A549 (cell line): Measurements from ENCODE around the gene C2CD4C. TPM values are rescaled to one million over a fixed set of nuclear protein-coding genes. Genes with fewer than 3 reads are reported as not detected.

Experiments
- ATAC-seq, 2 experiments: fragments of 200-7000 bp in 1 of 2; fragments of >200 bp in 1 of 2; cut with Nextera tagmentation in 1 of 2; cut with Tn5 transposase in 1 of 2; 3 replicates each; pipeline versions ENCODE4 v1.8.0 to v1.9.1; 2018 to 2020; ENCODE audit warnings: mild to moderate bottlenecking in 1 of 2, moderate library complexity in 1 of 2
- CTCF ChIA-PET: fragments of 300-600 bp; sonication (Branson Sonifier 250); formaldehyde crosslinking; extraction: SDS; loops from one replicate; lab custom pipeline; 2021; ENCODE audit warnings: antibody characterized with exemption, inconsistent platforms; lab: Yijun Ruan, JAX
- POLR2A ChIA-PET: fragments of 350-600 bp; formaldehyde crosslinking; extraction: SDS; loops from one replicate; lab custom pipeline; 2021; ENCODE audit warnings: antibody characterized with exemption, inconsistent platforms; lab: Yijun Ruan, JAX
- DNase-seq, 2 experiments: peaks; one replicate each; pipeline versions ENCODE4 v3.0.0 to v3.0.0-alpha.2; 2011 to 2016; ENCODE audit warnings: low read depth in 1 of 2, low spot score in 1 of 2
- FAIRE-seq: peaks from 2 replicates; lab custom pipeline; 2011; peaks lifted over from hg19 to GRCh38; lab: Jason Lieb, UNC
- H3K27ac ChIP-seq, 2 experiments: fragments of >200 bp; sonication (Bioruptor Twin); formaldehyde crosslinking; 3 replicates each; pipeline ENCODE4 v1.5.1; 2016 to 2017
- H3K4me1 ChIP-seq: fragments of >200 bp; sonication (Bioruptor Twin); formaldehyde crosslinking; 3 replicates; pipeline ENCODE4 v1.6.1; 2016
- H3K4me2 ChIP-seq: fragments of >200 bp; sonication (Bioruptor Twin); formaldehyde crosslinking; 3 replicates; pipeline ENCODE4 v1.6.1; 2016
- H3K4me3 ChIP-seq: fragments of >200 bp; sonication (Bioruptor Twin); formaldehyde crosslinking; 3 replicates; pipeline ENCODE4 v1.5.1; 2016
- H3K9me3 ChIP-seq: fragments of >200 bp; sonication (Bioruptor Twin); formaldehyde crosslinking; 3 replicates; pipeline ENCODE4 v1.6.1; 2016
- BCL3 ChIP-seq: fragments of >200 bp; sonication (Bioruptor Twin); formaldehyde crosslinking; IDR thresholded peaks from 3 replicates; pipeline ENCODE4 v1.6.1; 2016
- CBX8 ChIP-seq: fragments of 200-600 bp; sonication (generic); IDR thresholded peaks from 2 replicates; pipeline ENCODE4 v1.6.1; 2016
- CHD2 ChIP-seq: fragments of 150-350 bp; IDR thresholded peaks from 2 replicates; pipeline ENCODE4 v1.6.1; 2014; ENCODE audit warnings: low read length; ENCODE audit not compliant: partially characterized antibody
- CHD4 ChIP-seq: fragments of 200-600 bp; sonication (generic); IDR thresholded peaks from 2 replicates; pipeline ENCODE4 v1.6.1; 2016; ENCODE audit warnings: antibody characterized with exemption, mild to moderate bottlenecking, borderline replicate concordance
- CTCF ChIP-seq: fragments of >200 bp; sonication (Bioruptor Twin); formaldehyde crosslinking; IDR thresholded peaks from 3 replicates; pipeline ENCODE4 v1.5.1; 2016
- ELK1 ChIP-seq: fragments of 150-350 bp; IDR thresholded peaks from 2 replicates; pipeline ENCODE4 v1.6.1; 2014; ENCODE audit warnings: low read depth, mild to moderate bottlenecking, low read length
- EP300 ChIP-seq, 2 experiments: fragments of >200 bp; sonication (Bioruptor Twin); formaldehyde crosslinking; IDR thresholded peaks; 2 replicates in 1 of 2; 3 replicates in 1 of 2; pipeline ENCODE4 v1.6.1; 2016 to 2017
- FOXS1 ChIP-seq: fragments of 250-450 bp; sonication (Bioruptor Pico); IDR thresholded peaks from 2 replicates; pipeline ENCODE4 v1.5.0; 2020; ENCODE audit warnings: mild to moderate bottlenecking, moderate library complexity
- HDAC2 ChIP-seq: fragments of 200-600 bp; sonication (generic); IDR thresholded peaks from 2 replicates; pipeline ENCODE4 v1.6.1; 2016
- HES2 ChIP-seq: fragments of >200 bp; sonication (Bioruptor Twin); formaldehyde crosslinking; IDR thresholded peaks from 2 replicates; pipeline ENCODE4 v1.6.1; 2016
- HOXB13 ChIP-seq: fragments of 250-450 bp; sonication (Bioruptor Pico); IDR thresholded peaks from 2 replicates; pipeline ENCODE4 v1.5.0; 2020; ENCODE audit warnings: low read depth, mild to moderate bottlenecking, moderate library complexity
- MAFK ChIP-seq: fragments of 450-650 bp; IDR thresholded peaks from 2 replicates; pipeline ENCODE4 v1.6.1; 2014; ENCODE audit not compliant: partially characterized antibody
- MAX ChIP-seq: IDR thresholded peaks from 2 replicates; pipeline ENCODE4 v1.6.1; 2012
- NR3C1 ChIP-seq: fragments of >200 bp; sonication (Bioruptor Twin); formaldehyde crosslinking; IDR thresholded peaks from 3 replicates; pipeline ENCODE4 v1.6.1; 2017
- PBX3 ChIP-seq: IDR thresholded peaks from 2 replicates; pipeline ENCODE4 v1.6.1; 2012
- POLR2A ChIP-seq: IDR thresholded peaks from 2 replicates; pipeline ENCODE4 v1.6.1; 2012; ENCODE audit warnings: mild to moderate bottlenecking, low read length
- RARB ChIP-seq: fragments of 250-450 bp; sonication (Bioruptor Pico); IDR thresholded peaks from 2 replicates; pipeline ENCODE4 v1.8.0; 2021; ENCODE audit warnings: mild to moderate bottlenecking, moderate library complexity
- RNF2 ChIP-seq: fragments of 200-600 bp; sonication (generic); IDR thresholded peaks from 2 replicates; pipeline ENCODE4 v1.6.1; 2016; ENCODE audit warnings: low read depth, mild to moderate bottlenecking, antibody characterized with exemption, moderate library complexity, borderline replicate concordance
- SREBF2 ChIP-seq: fragments of 450-650 bp; IDR thresholded peaks from 2 replicates; pipeline ENCODE4 v1.6.1; 2014; ENCODE audit warnings: mild to moderate bottlenecking, moderate library complexity
- TP53 ChIP-seq: fragments of 250-450 bp; sonication (Bioruptor Pico); IDR thresholded peaks from 2 replicates; pipeline ENCODE4 v1.5.0; 2021; ENCODE audit warnings: mild to moderate bottlenecking, moderate library complexity
- ZC3H11A ChIP-seq: fragments of 450-650 bp; IDR thresholded peaks from 2 replicates; pipeline ENCODE4 v1.6.1; 2014; ENCODE audit warnings: antibody characterized with exemption, mild to moderate bottlenecking
- ZNF302 ChIP-seq: fragments of 250-450 bp; sonication (Bioruptor Pico); IDR thresholded peaks from 2 replicates; pipeline ENCODE4 v1.9.0; 2021; ENCODE audit warnings: inconsistent platforms, mild to moderate bottlenecking, moderate library complexity
- WGBS: methylation state at CpG from one replicate; pipeline ENCODE4 v1.1.6; 2017; ENCODE audit errors: missing lambda C conversion rate; 5-methylcytosine and 5-hydroxymethylcytosine counted together
- polyA plus RNA-seq, 4 experiments: library from polyadenylated mRNA; depleted of rRNA in 3 of 4; stranded (reverse); fragments of >200 nt; fragmentation: RNase III in 1 of 4; extraction: RNeasy Plus Mini Kit Qiagen cat#74134 plus additional on column Dnase treatment in 1 of 4; gene quantifications; 2 replicates in 3 of 4; 3 replicates in 1 of 4; pipeline ENCODE4 v1.2.3, GENCODE V29; 2011 to 2017

Gene C2CD4C
- polyA plus RNA-seq, 2 of the 4 experiments (the other 2 are of a cell fraction): 0.21 to 0.71 TPM

- no peak for ATAC-seq
- WGBS: 34% methylated on average over 2 of the region's 2 CpGs
- POLR2A ChIA-PET: no interaction called here
Observed at GRCh38 chr19:391207-391557, 17.8 kb downstream of the C2CD4C start.

GRCh38 chr19:390386-391206 lies 18.4 kb downstream of the C2CD4C start:
- WGBS: 83% methylated on average over 12 of the region's 30 CpGs
- H3K27ac ChIP-seq: no peak overlapping the region
- TF ChIP-seq RARB (CRISPR knock-in tag) (no peak), CHD2 (no peak), CHD4 (no peak), PBX3 (no peak), POLR2A (no peak), HOXB13 (CRISPR knock-in tag) (no peak), EP300 (IDR thresholded peaks at IDR 0.05) (no peak), CTCF (no peak), RNF2 (no peak), ZC3H11A (no peak), BCL3 (no peak), ZNF302 (CRISPR knock-in tag) (no peak), HES2 (no peak), FOXS1 (CRISPR knock-in tag) (no peak), SREBF2 (no peak), HDAC2 (no peak), MAX (no peak), TP53 (no peak)
- ATAC-seq (no peak), DNase-seq (no peak), FAIRE-seq (no peak)
- H3K4me1 ChIP-seq: no peaks in the 10 kb centered on the region
- no peak overlapping the region for H3K4me2 ChIP-seq
- H3K4me3 ChIP-seq: no peak overlapping the region
- POLR2A ChIA-PET: no interaction called here
- H3K9me3 ChIP-seq: no peaks in the 10 kb centered on the region; the same call in 2 of the 3 replicates
- CTCF ChIA-PET: no interaction called here

More at GRCh38 chr19:391207-391557, 17.8 kb downstream of the C2CD4C start:
- Histone ChIP-seq H3K4me3 (no peak overlapping the region), H3K9me3 (no peaks in the 10 kb centered on the region; the same call in 2 of the 3 replicates), H3K27ac (no peak overlapping the region), H3K4me2 (no peak overlapping the region), H3K4me1 (no peaks in the 10 kb centered on the region)
- TF ChIP-seq CBX8: no peak
- no peak for TF ChIP-seq RNF2
- no peak for TF ChIP-seq ELK1
- no peak for TF ChIP-seq ZC3H11A
- no peak for TF ChIP-seq MAFK
- TF ChIP-seq NR3C1: no peak
- TF ChIP-seq POLR2A: no peak
- no peak for TF ChIP-seq CTCF
- FAIRE-seq: no peak
- CTCF ChIA-PET: interaction anchor here (1.0 kb wide), 1 partner anchor 11 kb away, joined by 5 read pairs; no protein-coding TSS in a partner anchor
- no peak for DNase-seq
